K562 (cell line): Measurements from ENCODE around the gene KATNB1. TPM values are rescaled to one million over a fixed set of nuclear protein-coding genes. Genes with fewer than 3 reads are reported as not detected.

Experiments used
- ATAC-seq: fragments of 200-7000 bp; cut with Tn5 transposase; 3 replicates; pipeline ENCODE4 v1.9.1; 2020; ENCODE audit warnings: moderate library complexity
- BruUV-seq: library from RNA; stranded (reverse); fragments of 400-500 nt; replicated peaks from 2 replicates; lab custom pipeline; 2021; lab: Mats Ljungman, UMichigan
- CTCF ChIA-PET: fragments of 300-600 bp; formaldehyde crosslinking; extraction: SDS; loops from one replicate; lab custom pipeline; 2021; ENCODE audit warnings: low intra/inter-chr PET ratio; lab: Yijun Ruan, JAX
- POLR2A ChIA-PET: fragments of 300-600, 350-650 bp; sonication (Branson Sonifier 250); formaldehyde crosslinking; extraction: SDS; loops from one replicate; lab custom pipeline; 2021; ENCODE audit warnings: antibody characterized with exemption, inconsistent platforms; lab: Yijun Ruan, JAX
- DNase-seq, 4 experiments: peaks; one replicate each; pipeline versions ENCODE4 v3.0.0 to v3.0.0-alpha.2; 2011 to 2018; ENCODE audit warnings: low spot score in 3 of 4, mixed read lengths in 3 of 4; ENCODE audit errors: extremely low read depth in 1 of 4
- FAIRE-seq: peaks from 2 replicates; lab custom pipeline; 2011; peaks lifted over from hg19 to GRCh38; lab: Jason Lieb, UNC
- H2AFZ ChIP-seq: 2 replicates; pipeline ENCODE4 v1.6.0; 2011; ENCODE audit warnings: low read depth, low read length, control low read depth, inconsistent platforms
- H3K27ac ChIP-seq: fragments of 200-600 bp; 3 replicates; pipeline ENCODE4 v1.8.0; 2011; ENCODE audit warnings: low read depth, mild to moderate bottlenecking, control low read depth, inconsistent platforms, low read length, moderate library complexity, mixed read lengths; ENCODE audit errors: extremely low read depth
- H3K27me3 ChIP-seq, 2 experiments: fragments of 300-600 bp in 1 of 2; 2 replicates in 1 of 2; 3 replicates in 1 of 2; pipeline versions ENCODE4 v1.6.0 to v1.8.0; 2011; ENCODE audit warnings: inconsistent platforms in 2 of 2, low read length in 2 of 2, mild to moderate bottlenecking in 1 of 2, mixed read lengths in 1 of 2, moderate library complexity in 1 of 2; ENCODE audit not compliant: control insufficient read depth in 2 of 2, insufficient read depth in 2 of 2
- H3K36me3 ChIP-seq: fragments of 300-600 bp; 3 replicates; pipeline ENCODE4 v1.8.0; 2011; ENCODE audit warnings: mild to moderate bottlenecking, low read length, inconsistent platforms; ENCODE audit not compliant: control insufficient read depth, insufficient read depth
- H3K4me1 ChIP-seq, 2 experiments: fragments of 200-600 bp in 1 of 2; replicated peaks in 1 of 2; 2 replicates in 1 of 2; 3 replicates in 1 of 2; pipeline versions ENCODE4 v1.5.1 to v1.8.0; 2011; ENCODE audit warnings: inconsistent platforms in 2 of 2, low read length in 2 of 2, mild to moderate bottlenecking in 1 of 2, mixed read lengths in 1 of 2, moderate library complexity in 1 of 2; ENCODE audit not compliant: control insufficient read depth in 2 of 2, insufficient read depth in 2 of 2
- H3K4me2 ChIP-seq: 2 replicates; pipeline ENCODE4 v1.6.1; 2011; ENCODE audit warnings: low read length, control low read depth, inconsistent platforms, mixed read lengths; ENCODE audit not compliant: insufficient read depth
- H3K4me3 ChIP-seq: fragments of 200-600 bp; sonication (generic), shearing (Covaris generic); 2 replicates; pipeline ENCODE4 v1.5.1; 2016; ENCODE audit warnings: control low read depth, inconsistent platforms
- H3K79me2 ChIP-seq: fragments of 200-600 bp; 3 replicates; pipeline ENCODE4 v1.8.0; 2011; ENCODE audit warnings: low read length, inconsistent platforms; ENCODE audit not compliant: control insufficient read depth, insufficient read depth
- H3K9ac ChIP-seq, 2 experiments: 2 replicates each; pipeline versions ENCODE4 v1.6.0 to v1.6.1; 2011; ENCODE audit warnings: low read depth in 2 of 2, low read length in 2 of 2, control low read depth in 1 of 2, inconsistent platforms in 1 of 2, mild to moderate bottlenecking in 1 of 2, mixed read lengths in 1 of 2; ENCODE audit not compliant: insufficient read depth in 1 of 2
- H3K9me1 ChIP-seq: one replicate; pipeline ENCODE4 v1.6.0; 2011; ENCODE audit warnings: inconsistent platforms, mild to moderate bottlenecking, low read length, moderate library complexity; ENCODE audit not compliant: control insufficient read depth, insufficient read depth
- H3K9me3 ChIP-seq: replicated peaks from 2 replicates; pipeline ENCODE4 v1.5.1; 2011; ENCODE audit warnings: low read depth, low read length, inconsistent platforms; ENCODE audit not compliant: control insufficient read depth, insufficient read depth
- H4K20me1 ChIP-seq: replicated peaks from 2 replicates; pipeline ENCODE4 v1.6.1; 2011; ENCODE audit warnings: low read length, inconsistent platforms, mixed read lengths; ENCODE audit not compliant: control insufficient read depth, insufficient read depth
- BDP1 ChIP-seq: IDR thresholded peaks from 3 replicates; pipeline ENCODE4 v1.6.1; 2011; ENCODE audit not compliant: insufficient read length, insufficient read depth
- CAMTA2 ChIP-seq: fragments of 250-450 bp; sonication (Bioruptor Pico); conservative IDR thresholded peaks from 2 replicates; pipeline ENCODE4 v1.5.1; 2022
- EWSR1 ChIP-seq: fragments of 450-650 bp; IDR thresholded peaks from 2 replicates; pipeline ENCODE4 v1.6.1; 2018; ENCODE audit warnings: borderline replicate concordance, mild to moderate bottlenecking, low read depth, moderate library complexity; ENCODE audit not compliant: partially characterized antibody
- FOXM1 ChIP-seq, 2 experiments: fragments of 450-650 bp in 1 of 2; sonication (generic) in 1 of 2; formaldehyde crosslinking in 1 of 2; IDR thresholded peaks; 2 replicates each; pipeline versions ENCODE4 v1.6.1 to v1.9.0; 2017 to 2022; ENCODE audit warnings: low read depth in 2 of 2, mild to moderate bottlenecking in 2 of 2, missing genetic modification reagents in 1 of 2, moderate library complexity in 1 of 2
- HMGN3 ChIP-seq: IDR thresholded peaks from 2 replicates; pipeline ENCODE4 v1.6.1; 2011; ENCODE audit warnings: borderline replicate concordance, low read depth, mild to moderate bottlenecking, mixed read lengths, low read length; ENCODE audit not compliant: insufficient read length; ENCODE audit errors: extremely low read depth
- PHB2 ChIP-seq: fragments of 450-650 bp; IDR thresholded peaks from 2 replicates; pipeline ENCODE4 v1.6.1; 2017; ENCODE audit warnings: low read depth
- PHF8 ChIP-seq: fragments of 200-600 bp; sonication (generic); IDR thresholded peaks from 2 replicates; pipeline ENCODE4 v1.6.1; 2012; ENCODE audit warnings: mixed run types, mild to moderate bottlenecking, inconsistent platforms, low read length, moderate library complexity, borderline replicate concordance
- PRMT5 ChIP-seq: sonication (generic); formaldehyde crosslinking; IDR thresholded peaks from 2 replicates; pipeline ENCODE4 v1.5.0; 2020; ENCODE audit warnings: missing genetic modification reagents
- RBM25 ChIP-seq: fragments of 200-400 bp; formaldehyde crosslinking; IDR thresholded peaks from 2 replicates; pipeline ENCODE4 v1.6.1; 2018; ENCODE audit warnings: low read length, low read depth, moderate library complexity; ENCODE audit not compliant: severe bottlenecking
- ZFP36 ChIP-seq: fragments of 150-350 bp; IDR thresholded peaks from 2 replicates; pipeline ENCODE4 v1.6.1; 2018; ENCODE audit warnings: low read length, low read depth; ENCODE audit not compliant: partially characterized antibody
- ZNF586 ChIP-seq: fragments of 450-650 bp; formaldehyde crosslinking; conservative IDR thresholded peaks from 2 replicates; pipeline ENCODE4 v1.4.0; 2020; ENCODE audit warnings: mild to moderate bottlenecking, moderate library complexity
- ZNF75A ChIP-seq: fragments of 450-650 bp; formaldehyde crosslinking; IDR thresholded peaks from 2 replicates; pipeline ENCODE4 v1.4.0; 2020; ENCODE audit warnings: mild to moderate bottlenecking
- WGBS: fragments of 100-300 bp; shearing (Covaris generic); methylation state at CpG from one replicate; pipeline ENCODE4 v1.1.6; 2016; ENCODE audit warnings: low coverage, mixed read lengths; ENCODE audit not compliant: insufficient coverage; ENCODE audit errors: missing lambda C conversion rate; 5-methylcytosine and 5-hydroxymethylcytosine counted together
- in situ Hi-C: fragments of 300-500 bp; cut with MboI; formaldehyde crosslinking; loops from 4 replicates; pipeline ENCODE4 v1.15.0; 2018; ENCODE audit warnings: inconsistent platforms, mixed read lengths
- intact Hi-C: fragments of 100-400 bp; cut with micrococcal nuclease; formaldehyde crosslinking; loops from 2 replicates; pipeline ENCODE4 v1.14.2; 2022
- polyA plus RNA-seq, 8 experiments: library from polyadenylated mRNA; depleted of rRNA in 4 of 8; stranded (reverse) in 5 of 8; unstranded in 3 of 8; fragments of >200 nt; fragmentation: Nextera tagmentation in 2 of 8; fragmentation: Illumina TruSeq in 1 of 8; extraction: Ambion mirVana in 2 of 8; extraction: Trizol in 1 of 8; gene quantifications; 2 replicates each; pipeline versions ENCODE4 v1.2.1 to v1.2.3, GENCODE V29; 2011 to 2014; ENCODE audit warnings: inconsistent platforms in 1 of 8, missing spikeins in 1 of 8
- total RNA-seq, 7 experiments: library from RNA; depleted of rRNA in 6 of 7; stranded (reverse); fragments of >200 nt in 6 of 7; fragmentation: Illumina TruSeq in 2 of 7; extraction: Trizol in 2 of 7; gene quantifications; 2 replicates each; pipeline versions ENCODE4 v1.2.1 to v1.2.3, GENCODE V29; 2011 to 2021; ENCODE audit warnings: low replicate concordance in 1 of 7

The KATNB1 gene
- total and polyA plus RNA-seq, 9 of the 15 experiments (the other 6 are each of a cell fraction or from before 2014, with no cell fraction given): 1.2 to 52.6 (median 21.9) TPM

DNA sequence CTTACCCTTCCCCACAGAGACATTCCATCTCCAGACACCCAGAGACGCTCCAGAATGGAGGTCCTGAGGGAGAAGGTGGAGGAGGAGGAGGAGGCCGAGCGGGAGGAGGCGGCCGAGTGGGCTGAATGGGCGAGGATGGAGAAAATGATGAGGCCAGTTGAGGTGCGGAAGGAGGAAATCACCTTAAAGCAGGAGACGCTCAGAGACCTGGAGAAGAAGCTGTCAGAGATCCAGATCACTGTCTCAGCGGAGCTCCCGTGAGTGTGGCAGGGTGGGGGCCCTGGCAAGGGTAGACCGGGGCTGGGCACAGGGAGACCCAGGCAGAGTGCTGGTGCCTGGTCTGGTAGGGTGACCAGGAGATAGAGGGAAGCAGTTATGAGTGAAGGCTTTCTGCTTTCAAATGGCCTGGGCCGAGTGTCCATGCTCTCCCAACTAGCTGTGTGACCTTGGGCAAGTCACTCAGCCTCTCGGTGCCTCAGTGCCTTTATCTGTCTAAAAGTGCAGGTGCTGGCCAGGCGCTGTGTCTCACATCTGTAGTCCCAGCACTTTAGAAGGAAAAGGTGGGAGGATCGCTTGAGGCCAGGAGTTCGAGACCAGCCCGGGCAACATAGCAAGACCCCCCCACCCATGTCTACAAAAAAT is 37.6 kb upstream of the KATNB1 start:
- intact Hi-C loops: no loop called here
- Histone ChIP-seq H3K4me3 (no peak overlapping the region), H4K20me1 (no peaks in the 10 kb centered on the region), H2AFZ (no peak overlapping the region), H3K9me3 (0 out of 2 replicates have a peak, but pooled peaks cover 2% of the 10 kb centered on the region), H3K4me1 (peaks cover 32 to 49% of the 10 kb centered on the region in 2 experiments), H3K9ac (no peak overlapping the region), H3K9me1 (no peaks in the 10 kb centered on the region), H3K27me3 (no peaks in the 10 kb centered on the region), H3K79me2 (no peaks in the 10 kb centered on the region), H3K27ac (no peak overlapping the region), H3K36me3 (no peaks in the 10 kb centered on the region), H3K4me2 (no peak overlapping the region)
- 76% methylated on average over 15 of the region's 17 CpGs for WGBS
- no peak for TF ChIP-seq HMGN3
- no peak for TF ChIP-seq CAMTA2 (CRISPR knock-in tag)
- TF ChIP-seq PRMT5 (CRISPR knock-in tag): no peak
- TF ChIP-seq PHF8: no peak
- TF ChIP-seq ZFP36: peak; percentile 48
- TF ChIP-seq FOXM1 (IDR thresholded peaks at IDR 0.05; ENCODE audit: low read depth): no peak
- no peak for TF ChIP-seq FOXM1 (CRISPR knock-in tag; IDR thresholded peaks at IDR 0.05; ENCODE audit: low read depth)
- no peak for TF ChIP-seq ZNF75A
- TF ChIP-seq PHB2: no peak
- TF ChIP-seq EWSR1: no peak
- TF ChIP-seq ZNF586 (CRISPR knock-in tag): no peak
- peak; percentile 25 for TF ChIP-seq RBM25
- no peak for TF ChIP-seq BDP1
- in situ Hi-C loops: no loop called here
- ATAC-seq (no peak), FAIRE-seq (no peak), DNase-seq (no peak)
- CTCF ChIA-PET: no interaction called here
- POLR2A ChIA-PET: interaction anchor here (0.5 to 3.3 kb wide), 4 partner anchors 8 to 80 kb away, joined by 3 to 15 read pairs (median 3); no protein-coding TSS in a partner anchor
- no TSS peak for BruUV-seq
